Stimulated activated CD4-positive, alpha-beta T cell treated with anti-CD3 and anti-CD28 coated beads, Interleukin-1b, Interleukin-23, amount 100 ng/mL, for 4 hours (primary cell): ENCODE data around the gene HLCS.
"Not testable (repeated sequence)": the region's sequence is repeated elsewhere in the genome, so short reads cannot be mapped to it uniquely, and the experiment has no call there.

Experiments used
- DNase-seq, 2 donors: peaks; one replicate each; pipeline ENCODE4 v3.0.0-alpha.2; 2020; ENCODE audit warnings: low read depth in 2 of 2

HLCS gene

DNA sequence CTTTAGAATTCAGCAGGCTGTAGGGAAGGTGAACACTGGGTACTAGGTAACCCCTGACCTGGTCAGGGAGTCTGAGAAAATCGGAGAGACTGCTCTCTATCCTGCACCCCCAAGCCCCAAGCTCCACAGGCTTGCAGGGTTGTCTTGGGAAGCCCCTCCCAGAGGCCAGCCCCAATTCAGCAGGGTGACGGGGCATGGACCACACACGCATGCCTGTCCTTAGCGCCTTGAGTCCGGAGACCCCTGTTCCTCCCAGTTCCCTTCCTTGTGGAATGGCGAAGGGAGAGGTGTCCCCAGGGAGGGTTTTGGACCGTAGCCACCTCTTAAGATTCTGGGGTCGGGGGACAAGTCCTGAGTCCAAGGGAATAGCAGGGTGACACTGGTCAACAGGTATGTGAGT is 116.1 kb downstream of the HLCS start:
- DNase-seq: no peak

DNA sequence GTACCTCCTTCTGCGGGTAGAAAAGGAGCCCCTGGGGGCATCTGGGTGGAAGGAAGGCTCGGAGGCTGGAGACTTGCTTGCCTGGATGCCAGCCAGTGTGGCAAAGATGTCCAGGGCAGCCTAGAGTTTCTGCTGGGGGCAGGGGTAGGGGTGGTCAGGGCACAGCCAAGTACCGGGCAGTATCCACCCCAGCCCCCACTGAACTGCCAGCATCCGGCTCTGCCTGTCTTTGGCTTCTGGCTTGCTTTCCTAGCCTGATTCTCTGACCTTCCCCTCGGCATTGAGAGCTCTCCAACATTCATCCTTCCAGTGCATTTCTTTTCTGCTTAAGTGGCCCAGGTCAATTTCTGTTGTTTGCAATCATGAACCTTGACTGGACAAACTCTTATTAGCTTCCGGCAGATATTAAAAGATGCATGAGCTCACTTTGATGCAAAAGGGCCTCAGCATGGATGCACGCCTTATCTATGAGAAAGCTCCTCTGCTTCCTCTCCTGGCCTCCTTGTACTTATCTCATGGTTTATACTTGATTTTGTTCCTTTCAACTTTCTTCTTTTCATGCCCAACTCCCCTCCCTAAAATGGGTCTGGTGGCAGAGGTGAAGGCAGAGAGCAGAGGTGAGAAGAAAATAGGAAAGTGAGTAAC is 116.9 kb downstream of the HLCS start:
- DNase-seq: no peak

- DNase-seq: no peak
Observed at GRCh38 chr21:36848730-36849274, 117.7 kb downstream of the HLCS start.

DNA sequence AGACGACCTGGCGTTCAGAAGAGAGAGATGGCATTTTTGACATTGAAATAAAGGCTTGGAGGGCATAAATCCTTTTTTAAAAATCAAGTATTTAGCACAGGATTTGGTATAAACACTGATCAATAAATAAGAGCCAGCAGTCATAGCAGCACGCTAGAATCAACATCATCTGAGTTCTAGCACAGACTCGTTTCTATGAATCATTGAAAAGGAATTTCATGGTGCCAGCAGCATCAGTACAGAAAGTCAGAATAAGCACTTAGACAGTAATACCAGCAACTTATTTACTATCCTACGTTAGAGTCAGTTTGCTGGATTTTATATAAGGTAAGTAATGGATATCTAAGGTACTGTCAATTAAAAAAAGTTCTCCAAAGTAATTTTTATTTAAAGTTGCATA is 119.3 kb downstream of the HLCS start:
- DNase-seq: no peak

DNA sequence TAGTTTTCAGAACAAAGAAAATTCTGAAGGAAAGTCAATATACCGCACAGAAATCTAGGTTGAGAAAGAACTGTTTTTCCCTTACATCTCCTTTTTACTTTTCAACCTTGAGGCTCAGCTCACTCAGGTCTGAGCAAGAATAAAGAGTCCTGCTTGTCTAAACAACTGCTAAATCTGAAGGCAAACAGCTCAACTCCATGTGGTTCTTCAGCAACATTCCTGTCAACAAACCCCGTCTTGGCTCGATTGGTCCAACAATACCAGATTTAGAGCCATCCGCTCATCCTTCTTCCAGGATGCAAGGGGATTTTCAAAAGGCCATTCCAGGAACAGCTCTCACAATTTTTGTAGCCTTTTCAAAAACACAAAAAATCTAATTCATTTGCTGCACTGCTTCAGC is 119.8 kb downstream of the HLCS start:
- DNase-seq: no peak

- no peak for DNase-seq
Observed at GRCh38 chr21:36845790-36846189, 120.7 kb downstream of the HLCS start.

- DNase-seq: no peak
Observed at GRCh38 chr21:36845070-36845469, 121.4 kb downstream of the HLCS start.

DNA sequence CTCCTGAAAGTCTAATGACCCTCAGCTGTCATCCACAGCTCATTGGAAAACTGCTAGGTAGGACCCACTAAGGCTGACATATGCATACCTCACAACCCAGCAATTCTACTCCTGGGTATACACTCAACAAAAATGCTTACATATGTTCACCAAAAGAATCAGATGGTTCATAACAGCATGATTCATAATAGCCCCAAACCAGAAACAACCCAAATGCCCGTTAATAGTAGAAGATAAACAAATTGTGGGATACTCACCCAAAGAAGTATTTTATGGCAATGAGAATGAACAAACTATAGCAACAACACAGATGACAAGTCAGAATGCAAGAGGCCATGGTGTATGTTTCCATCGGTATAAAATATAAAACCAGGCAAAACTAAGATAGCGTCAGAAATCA is 124.6 kb downstream of the HLCS start:
- no peak for DNase-seq

- DNase-seq: no peak
Observed at GRCh38 chr21:36839735-36840134, 126.7 kb downstream of the HLCS start.

- DNase-seq: no peak
Observed at GRCh38 chr21:36839123-36839522, 127.3 kb downstream of the HLCS start.

DNA sequence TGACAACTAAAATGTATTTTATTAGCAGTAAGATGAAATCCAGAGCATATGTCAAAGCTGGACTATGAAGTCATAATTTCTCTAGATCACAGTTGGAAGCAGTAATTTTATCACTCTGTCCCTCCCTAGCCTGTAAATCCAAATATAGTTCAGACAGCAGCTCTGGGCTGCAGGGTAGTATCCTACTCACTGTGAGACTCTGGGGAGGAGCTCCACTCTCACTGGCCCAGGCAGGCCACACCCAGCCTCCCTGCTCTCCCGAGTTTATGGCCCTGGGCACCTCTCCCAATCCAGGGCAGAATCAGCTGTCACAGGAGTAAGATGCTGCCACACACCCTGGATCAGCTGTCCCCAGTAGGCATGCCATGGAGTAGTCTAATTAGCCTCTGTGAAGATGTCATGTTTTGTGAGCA is 131.1 kb downstream of the HLCS start:
- DNase-seq: no peak

DNA sequence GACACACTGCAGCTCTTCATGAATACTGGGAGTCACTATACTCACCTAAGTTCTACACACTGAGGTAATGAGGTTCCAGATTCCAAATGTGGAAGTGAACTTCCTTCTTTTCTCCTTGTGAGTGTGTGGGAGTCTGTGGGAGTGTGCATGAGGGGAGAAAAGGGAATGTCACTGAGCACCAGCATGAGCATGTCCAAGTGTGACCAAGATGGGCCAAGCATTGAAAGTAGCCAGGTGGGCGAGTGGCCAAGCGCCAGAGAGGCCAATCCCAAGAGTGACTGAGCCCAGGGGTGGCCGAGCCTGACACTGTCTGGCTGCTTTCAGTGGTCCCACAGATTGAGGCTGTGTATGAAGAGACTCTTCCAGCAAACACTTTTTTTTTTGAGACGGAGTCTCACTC is 132.3 kb downstream of the HLCS start:
- DNase-seq: no peak

DNA sequence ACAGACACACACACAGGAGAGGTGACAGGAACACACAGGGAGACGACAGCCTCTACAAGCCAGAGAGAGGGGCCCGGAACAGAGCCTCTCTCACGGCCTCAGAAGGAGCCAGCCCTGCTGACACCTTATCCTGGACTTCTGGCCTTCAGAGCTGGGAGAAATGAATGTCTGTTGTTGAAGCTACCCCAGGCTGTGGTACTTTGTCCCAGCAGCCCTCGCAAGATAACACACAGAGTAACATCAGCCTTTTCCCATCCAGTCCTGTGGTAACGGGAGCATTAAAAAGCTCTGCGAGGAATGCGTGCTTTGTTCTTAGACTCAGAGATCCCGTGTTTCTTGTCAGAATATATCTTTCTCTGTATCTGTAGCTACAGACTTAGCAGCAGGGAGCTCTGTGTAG is 136.4 kb downstream of the HLCS start:
- DNase-seq: no peak

- no peak for DNase-seq
Observed at GRCh38 chr21:36828891-36829515, 137.5 kb downstream of the HLCS start.

- DNase-seq: no peak
Observed at GRCh38 chr21:36828208-36828607, 138.3 kb downstream of the HLCS start.

DNA sequence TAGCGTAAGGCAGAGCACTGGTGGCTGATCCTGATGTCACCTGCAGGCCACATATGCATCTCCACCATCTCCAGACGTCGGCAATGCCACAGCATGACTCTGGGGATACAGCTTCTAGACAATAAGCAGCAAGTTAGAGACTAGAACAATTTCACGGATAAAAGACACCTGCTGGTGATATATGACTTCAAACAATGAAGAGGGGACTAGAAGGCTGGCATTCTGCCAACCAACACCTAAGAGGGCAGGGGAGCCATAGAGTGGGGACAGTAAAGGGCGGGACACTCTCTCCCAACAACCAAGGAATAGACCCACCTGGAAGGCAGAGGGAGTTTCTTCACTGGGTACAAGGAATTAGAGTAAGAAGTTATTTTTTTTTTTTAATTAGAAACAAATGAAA is 140.8 kb downstream of the HLCS start:
- DNase-seq: no peak

GRCh38 chr21:36821032-36821299 is 145.5 kb downstream of the HLCS start:
- DNase-seq: no peak

GRCh38 chr21:36820176-36821031 is 146.1 kb downstream of the HLCS start:
- no peak for DNase-seq

DNA sequence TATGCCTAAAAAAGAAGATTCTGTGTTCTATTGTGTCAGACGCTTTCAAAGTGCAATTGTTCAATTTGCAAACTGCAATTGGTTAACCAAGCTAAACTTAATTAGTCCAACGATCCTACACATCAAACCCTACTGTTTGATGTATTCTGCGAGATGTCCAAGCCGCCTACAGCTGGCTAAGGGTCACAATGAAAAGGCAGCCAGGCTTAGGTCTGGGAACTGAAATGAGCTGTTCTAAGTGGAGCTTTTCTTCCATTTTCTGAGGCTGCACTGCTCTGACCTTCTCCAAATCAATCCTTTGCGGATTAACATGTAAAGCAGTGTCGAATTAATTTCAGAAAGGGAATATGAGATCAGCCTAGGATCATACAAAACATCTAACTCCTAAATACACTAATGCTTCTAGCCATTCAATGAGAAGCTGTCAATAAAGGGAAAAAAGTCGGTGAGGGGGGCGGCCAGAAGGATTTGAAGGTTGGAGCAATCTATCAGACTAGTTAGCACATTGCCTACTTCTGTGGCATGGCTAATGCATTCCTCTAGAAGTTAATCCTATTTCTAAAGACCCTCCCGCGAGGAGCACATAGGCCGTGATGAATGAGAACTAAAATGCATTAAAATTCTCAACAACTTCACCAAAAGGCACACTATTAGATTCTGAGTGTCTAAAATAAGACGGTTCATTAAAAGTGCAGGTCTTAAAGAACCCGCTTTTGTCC is 148.6 kb downstream of the HLCS start:
- DNase-seq: no peak

GRCh38 chr21:36816561-36817130 is 149.8 kb downstream of the HLCS start:
- DNase-seq: no peak

GRCh38 chr21:36816026-36816425 is 150.4 kb downstream of the HLCS start:
- DNase-seq: not testable (repeated sequence)

DNA sequence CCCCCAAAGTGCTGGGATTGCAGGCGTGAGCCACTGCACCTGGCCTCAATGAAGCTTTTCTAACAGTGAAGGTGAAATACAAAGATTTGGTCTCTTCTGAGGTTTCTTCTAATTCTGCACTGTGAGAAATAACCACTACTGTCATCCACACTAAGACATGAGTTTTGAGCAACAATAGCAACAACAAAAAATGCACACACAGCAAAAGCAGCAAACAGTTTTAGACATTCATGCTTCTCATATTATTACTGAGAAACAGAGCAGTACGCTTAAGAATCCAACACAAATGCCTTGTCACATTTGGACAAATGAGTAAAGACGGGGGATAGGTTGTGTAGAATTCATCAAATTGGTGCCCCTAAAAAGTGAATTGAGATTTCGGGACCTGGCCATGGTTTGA is 151.2 kb downstream of the HLCS start:
- no peak for DNase-seq
